GM23338 (cell line): ENCODE measurements around the gene OR10A2. TPM values are rescaled to one million over a fixed set of nuclear protein-coding genes. Genes with fewer than 3 reads are reported as not detected.

Source experiments
- ATAC-seq: fragments of 200-7000 bp; cut with Tn5 transposase; 3 replicates; pipeline ENCODE4 v1.9.1; 2020
- DNase-seq: peaks from one replicate; pipeline ENCODE4 v3.0.0-alpha.2; 2015; ENCODE audit warnings: low spot score
- H2AFZ ChIP-seq: fragments of 200-600 bp; sonication (generic); 2 replicates; pipeline ENCODE4 v1.8.0; 2016; ENCODE audit warnings: antibody characterized with exemption, mild to moderate bottlenecking, moderate library complexity
- H3F3A ChIP-seq: fragments of 200-600 bp; sonication (generic); replicated peaks from 2 replicates; pipeline ENCODE4 v1.8.0; 2017; ENCODE audit warnings: antibody characterized with exemption, mixed run types, low read depth
- H3K27ac ChIP-seq: fragments of 200-600 bp; sonication (generic); 2 replicates; pipeline ENCODE4 v1.6.1; 2016; ENCODE audit warnings: low read depth
- H3K27me3 ChIP-seq: fragments of 200-600 bp; sonication (generic); 2 replicates; pipeline ENCODE4 v1.8.0; 2016; ENCODE audit warnings: mild to moderate bottlenecking, mixed run types, moderate library complexity; ENCODE audit not compliant: insufficient read depth
- H3K36me3 ChIP-seq: fragments of 200-600 bp; sonication (generic); 2 replicates; pipeline ENCODE4 v1.8.0; 2016; ENCODE audit warnings: mild to moderate bottlenecking; ENCODE audit not compliant: insufficient read depth
- H3K4me1 ChIP-seq: fragments of 200-600 bp; sonication (generic); 2 replicates; pipeline ENCODE4 v1.8.0; 2016; ENCODE audit warnings: mild to moderate bottlenecking, moderate library complexity; ENCODE audit not compliant: insufficient read depth
- H3K4me2 ChIP-seq: fragments of 200-600 bp; sonication (generic); 2 replicates; pipeline ENCODE4 v1.7.1; 2017; ENCODE audit warnings: mixed run types
- H3K4me3 ChIP-seq: fragments of 200-600 bp; sonication (generic); 2 replicates; pipeline ENCODE4 v1.6.1; 2016; ENCODE audit warnings: mixed run types
- H3K79me2 ChIP-seq: fragments of 200-600 bp; sonication (generic); replicated peaks from 2 replicates; pipeline ENCODE4 v1.8.0; 2017; ENCODE audit warnings: mild to moderate bottlenecking; ENCODE audit not compliant: insufficient read depth
- H3K9me2 ChIP-seq: fragments of 200-600 bp; sonication (generic); 2 replicates; pipeline ENCODE4 v1.8.0; 2017; ENCODE audit not compliant: insufficient read depth
- H4K20me1 ChIP-seq: fragments of 200-600 bp; sonication (generic); replicated peaks from 2 replicates; pipeline ENCODE4 v1.8.0; 2017; ENCODE audit warnings: mild to moderate bottlenecking; ENCODE audit not compliant: insufficient read depth
- H3K27ac Mint-ChIP-seq: 2 replicates; pipeline ENCODE4 v1.8.0; 2020; ENCODE audit warnings: inconsistent platforms, mild to moderate bottlenecking, moderate library complexity, mixed read lengths
- H3K27me3 Mint-ChIP-seq: 3 replicates; pipeline ENCODE4 v1.8.0; 2022; ENCODE audit warnings: low read depth, mild to moderate bottlenecking, moderate library complexity, mixed read lengths, inconsistent platforms; ENCODE audit not compliant: insufficient read depth, poor library complexity
- H3K36me3 Mint-ChIP-seq: 3 replicates; pipeline ENCODE4 v1.8.0; 2021; ENCODE audit warnings: low read depth, mild to moderate bottlenecking, inconsistent platforms, moderate library complexity, mixed read lengths
- H3K4me1 Mint-ChIP-seq: 3 replicates; pipeline ENCODE4 v1.8.0; 2020; ENCODE audit warnings: mild to moderate bottlenecking, inconsistent platforms, mixed read lengths
- H3K4me3 Mint-ChIP-seq: 3 replicates; pipeline ENCODE4 v1.8.0; 2021; ENCODE audit warnings: moderate library complexity, mild to moderate bottlenecking, inconsistent platforms, mixed read lengths
- H3K9me3 Mint-ChIP-seq: 3 replicates; pipeline ENCODE4 v1.8.0; 2020; ENCODE audit warnings: moderate library complexity, mild to moderate bottlenecking, inconsistent platforms, mixed read lengths
- CREB1 ChIP-seq: fragments of 250-450 bp; sonication (Bioruptor Pico); IDR thresholded peaks from 2 replicates; pipeline ENCODE4 v1.5.0; 2020; ENCODE audit warnings: low read depth, mild to moderate bottlenecking, moderate library complexity
- ETS1 ChIP-seq: IDR thresholded peaks from 2 replicates; pipeline ENCODE4 v1.6.1; 2016; ENCODE audit warnings: antibody characterized with exemption
- EZH2 ChIP-seq: fragments of 200-600 bp; sonication (generic); IDR thresholded peaks from one replicate; pipeline ENCODE4 v1.8.0; 2017; ENCODE audit warnings: antibody characterized with exemption, mild to moderate bottlenecking, low read depth; ENCODE audit not compliant: unreplicated experiment
- EZH2phosphoT487 ChIP-seq: fragments of 200-600 bp; sonication (generic); IDR thresholded peaks from one replicate; pipeline ENCODE4 v1.8.1; 2018; ENCODE audit warnings: antibody characterized with exemption; ENCODE audit not compliant: unreplicated experiment
- JUNB ChIP-seq: IDR thresholded peaks from one replicate; pipeline ENCODE4 v1.6.1; 2016; ENCODE audit warnings: antibody characterized with exemption; ENCODE audit not compliant: unreplicated experiment
- NANOG ChIP-seq: IDR thresholded peaks from 2 replicates; pipeline ENCODE4 v1.6.1; 2016; ENCODE audit warnings: antibody characterized with exemption, borderline replicate concordance
- POLR2AphosphoS5 ChIP-seq: IDR thresholded peaks from 2 replicates; pipeline ENCODE4 v1.6.1; 2016; ENCODE audit warnings: antibody characterized with exemption, low read depth
- REST ChIP-seq: IDR thresholded peaks from one replicate; pipeline ENCODE4 v1.6.1; 2018; ENCODE audit warnings: antibody characterized with exemption; ENCODE audit not compliant: unreplicated experiment
- STAT1 ChIP-seq: IDR thresholded peaks from one replicate; pipeline ENCODE4 v1.6.1; 2016; ENCODE audit warnings: antibody characterized with exemption; ENCODE audit not compliant: unreplicated experiment
- ZNF114 ChIP-seq: fragments of 250-450 bp; sonication (Bioruptor Pico); IDR thresholded peaks from 2 replicates; pipeline ENCODE4 v1.5.0; 2020; ENCODE audit warnings: mild to moderate bottlenecking, moderate library complexity
- ZNF331 ChIP-seq: fragments of 250-450 bp; sonication (Bioruptor Pico); IDR thresholded peaks from 2 replicates; pipeline ENCODE4 v1.5.0; 2020; ENCODE audit warnings: low read depth, mild to moderate bottlenecking, moderate library complexity
- polyA plus RNA-seq: library from polyadenylated mRNA; unstranded; fragments of >200 nt; fragmentation: Nextera tagmentation; extraction: Ambion mirVana; gene quantifications from 2 replicates; pipeline ENCODE4 v1.2.1, GENCODE V29; 2016
- total RNA-seq: library from RNA; depleted of rRNA; stranded (reverse); fragments of >200 nt; shearing (Covaris generic); gene quantifications from 2 replicates; pipeline ENCODE4 v1.2.3, GENCODE V29; 2014
- TF ChIP-seq, protein P1 (sequence below), 2 experiments: fragments of 200-600 bp in 1 of 2; sonication (generic) in 1 of 2; conservative IDR thresholded peaks; 2 replicates each; pipeline versions ENCODE4 v1.5.1 to v1.6.1; 2016 to 2017; ENCODE audit warnings: antibody characterized with exemption in 2 of 2, low read depth in 2 of 2, mild to moderate bottlenecking in 2 of 2, moderate library complexity in 1 of 2
- TF ChIP-seq, protein P2 (sequence below): fragments of 250-450 bp; sonication (Bioruptor Pico); IDR thresholded peaks from 2 replicates; pipeline ENCODE4 v1.5.0; 2020; ENCODE audit warnings: mild to moderate bottlenecking, moderate library complexity

The OR10A2 gene
- total and polyA plus RNA-seq, 2 experiments from 2014 or later = 0.27 TPM; not detected in 1

- no peak overlapping the region for H3K4me2 ChIP-seq
- no peak overlapping the region for H3K27ac Mint-ChIP-seq
- no peaks in the 10 kb centered on the region for H3F3A ChIP-seq
- peaks cover 6% of the 10 kb centered on the region for H3K9me3 Mint-ChIP-seq
- ATAC-seq (no peak), DNase-seq (no peak)
- H3K27me3 ChIP-seq = no peaks in the 10 kb centered on the region
- peaks cover 21% of the 10 kb centered on the region; the same call in 1 of the 2 replicates for H3K9me2 ChIP-seq
- no peaks in the 10 kb centered on the region for H4K20me1 ChIP-seq
- TF ChIP-seq ZNF331 (no peak), EZH2 (no peak), POLR2AphosphoS5 (no peak), ETS1 (no peak), REST (no peak), CREB1 (CRISPR knock-in tag) (no peak), STAT1 (no peak), ZNF114 (no peak), JUNB (no peak), NANOG (no peak), EZH2phosphoT487 (no peak)
- TF ChIP-seq, protein P1, sequence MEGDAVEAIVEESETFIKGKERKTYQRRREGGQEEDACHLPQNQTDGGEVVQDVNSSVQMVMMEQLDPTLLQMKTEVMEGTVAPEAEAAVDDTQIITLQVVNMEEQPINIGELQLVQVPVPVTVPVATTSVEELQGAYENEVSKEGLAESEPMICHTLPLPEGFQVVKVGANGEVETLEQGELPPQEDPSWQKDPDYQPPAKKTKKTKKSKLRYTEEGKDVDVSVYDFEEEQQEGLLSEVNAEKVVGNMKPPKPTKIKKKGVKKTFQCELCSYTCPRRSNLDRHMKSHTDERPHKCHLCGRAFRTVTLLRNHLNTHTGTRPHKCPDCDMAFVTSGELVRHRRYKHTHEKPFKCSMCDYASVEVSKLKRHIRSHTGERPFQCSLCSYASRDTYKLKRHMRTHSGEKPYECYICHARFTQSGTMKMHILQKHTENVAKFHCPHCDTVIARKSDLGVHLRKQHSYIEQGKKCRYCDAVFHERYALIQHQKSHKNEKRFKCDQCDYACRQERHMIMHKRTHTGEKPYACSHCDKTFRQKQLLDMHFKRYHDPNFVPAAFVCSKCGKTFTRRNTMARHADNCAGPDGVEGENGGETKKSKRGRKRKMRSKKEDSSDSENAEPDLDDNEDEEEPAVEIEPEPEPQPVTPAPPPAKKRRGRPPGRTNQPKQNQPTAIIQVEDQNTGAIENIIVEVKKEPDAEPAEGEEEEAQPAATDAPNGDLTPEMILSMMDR (conservative IDR thresholded peaks at IDR 0.05; ENCODE audit: low read depth in 2 of 2) = no peak
- TF ChIP-seq, protein P2, sequence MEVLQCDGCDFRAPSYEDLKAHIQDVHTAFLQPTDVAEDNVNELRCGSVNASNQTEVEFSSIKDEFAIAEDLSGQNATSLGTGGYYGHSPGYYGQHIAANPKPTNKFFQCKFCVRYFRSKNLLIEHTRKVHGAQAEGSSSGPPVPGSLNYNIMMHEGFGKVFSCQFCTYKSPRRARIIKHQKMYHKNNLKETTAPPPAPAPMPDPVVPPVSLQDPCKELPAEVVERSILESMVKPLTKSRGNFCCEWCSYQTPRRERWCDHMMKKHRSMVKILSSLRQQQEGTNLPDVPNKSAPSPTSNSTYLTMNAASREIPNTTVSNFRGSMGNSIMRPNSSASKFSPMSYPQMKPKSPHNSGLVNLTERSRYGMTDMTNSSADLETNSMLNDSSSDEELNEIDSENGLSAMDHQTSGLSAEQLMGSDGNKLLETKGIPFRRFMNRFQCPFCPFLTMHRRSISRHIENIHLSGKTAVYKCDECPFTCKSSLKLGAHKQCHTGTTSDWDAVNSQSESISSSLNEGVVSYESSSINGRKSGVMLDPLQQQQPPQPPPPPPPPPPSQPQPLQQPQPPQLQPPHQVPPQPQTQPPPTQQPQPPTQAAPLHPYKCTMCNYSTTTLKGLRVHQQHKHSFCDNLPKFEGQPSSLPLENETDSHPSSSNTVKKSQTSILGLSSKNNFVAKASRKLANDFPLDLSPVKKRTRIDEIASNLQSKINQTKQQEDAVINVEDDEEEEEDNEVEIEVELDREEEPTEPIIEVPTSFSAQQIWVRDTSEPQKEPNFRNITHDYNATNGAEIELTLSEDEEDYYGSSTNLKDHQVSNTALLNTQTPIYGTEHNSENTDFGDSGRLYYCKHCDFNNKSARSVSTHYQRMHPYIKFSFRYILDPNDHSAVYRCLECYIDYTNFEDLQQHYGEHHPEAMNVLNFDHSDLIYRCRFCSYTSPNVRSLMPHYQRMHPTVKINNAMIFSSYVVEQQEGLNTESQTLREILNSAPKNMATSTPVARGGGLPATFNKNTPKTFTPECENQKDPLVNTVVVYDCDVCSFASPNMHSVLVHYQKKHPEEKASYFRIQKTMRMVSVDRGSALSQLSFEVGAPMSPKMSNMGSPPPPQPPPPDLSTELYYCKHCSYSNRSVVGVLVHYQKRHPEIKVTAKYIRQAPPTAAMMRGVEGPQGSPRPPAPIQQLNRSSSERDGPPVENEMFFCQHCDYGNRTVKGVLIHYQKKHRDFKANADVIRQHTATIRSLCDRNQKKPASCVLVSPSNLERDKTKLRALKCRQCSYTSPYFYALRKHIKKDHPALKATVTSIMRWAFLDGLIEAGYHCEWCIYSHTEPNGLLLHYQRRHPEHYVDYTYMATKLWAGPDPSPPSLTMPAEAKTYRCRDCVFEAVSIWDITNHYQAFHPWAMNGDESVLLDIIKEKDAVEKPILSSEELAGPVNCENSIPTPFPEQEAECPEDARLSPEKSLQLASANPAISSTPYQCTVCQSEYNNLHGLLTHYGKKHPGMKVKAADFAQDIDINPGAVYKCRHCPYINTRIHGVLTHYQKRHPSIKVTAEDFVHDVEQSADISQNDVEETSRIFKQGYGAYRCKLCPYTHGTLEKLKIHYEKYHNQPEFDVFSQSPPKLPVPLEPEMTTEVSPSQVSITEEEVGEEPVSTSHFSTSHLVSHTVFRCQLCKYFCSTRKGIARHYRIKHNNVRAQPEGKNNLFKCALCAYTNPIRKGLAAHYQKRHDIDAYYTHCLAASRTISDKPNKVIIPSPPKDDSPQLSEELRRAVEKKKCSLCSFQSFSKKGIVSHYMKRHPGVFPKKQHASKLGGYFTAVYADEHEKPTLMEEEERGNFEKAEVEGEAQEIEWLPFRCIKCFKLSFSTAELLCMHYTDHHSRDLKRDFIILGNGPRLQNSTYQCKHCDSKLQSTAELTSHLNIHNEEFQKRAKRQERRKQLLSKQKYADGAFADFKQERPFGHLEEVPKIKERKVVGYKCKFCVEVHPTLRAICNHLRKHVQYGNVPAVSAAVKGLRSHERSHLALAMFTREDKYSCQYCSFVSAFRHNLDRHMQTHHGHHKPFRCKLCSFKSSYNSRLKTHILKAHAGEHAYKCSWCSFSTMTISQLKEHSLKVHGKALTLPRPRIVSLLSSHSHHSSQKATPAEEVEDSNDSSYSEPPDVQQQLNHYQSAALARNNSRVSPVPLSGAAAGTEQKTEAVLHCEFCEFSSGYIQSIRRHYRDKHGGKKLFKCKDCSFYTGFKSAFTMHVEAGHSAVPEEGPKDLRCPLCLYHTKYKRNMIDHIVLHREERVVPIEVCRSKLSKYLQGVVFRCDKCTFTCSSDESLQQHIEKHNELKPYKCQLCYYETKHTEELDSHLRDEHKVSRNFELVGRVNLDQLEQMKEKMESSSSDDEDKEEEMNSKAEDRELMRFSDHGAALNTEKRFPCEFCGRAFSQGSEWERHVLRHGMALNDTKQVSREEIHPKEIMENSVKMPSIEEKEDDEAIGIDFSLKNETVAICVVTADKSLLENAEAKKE (CRISPR knock-in tag) = no peak
- no peaks in the 10 kb centered on the region for H3K36me3 ChIP-seq
- H3K4me1 Mint-ChIP-seq = peaks cover 18% of the 10 kb centered on the region
- 0 out of 3 replicates have a peak, but pooled peaks cover 6% of the 10 kb centered on the region for H3K36me3 Mint-ChIP-seq
- H3K27ac ChIP-seq = no peak overlapping the region
- no peak overlapping the region for H3K4me3 ChIP-seq
- H3K79me2 ChIP-seq = no peaks in the 10 kb centered on the region
- peaks cover 15% of the 10 kb centered on the region; the same call in 1 of the 2 replicates for H3K4me1 ChIP-seq
- no peak overlapping the region for H2AFZ ChIP-seq
- peaks cover 1% of the 10 kb centered on the region for H3K27me3 Mint-ChIP-seq
- no peak overlapping the region for H3K4me3 Mint-ChIP-seq
Observed at GRCh38 chr11:6844356-6844755, 18.5 kb upstream of the OR10A2 start.
